Hepatocyte (in vitro differentiated cells): ENCODE measurements around the gene GALNTL6. TPM values are rescaled to one million over a fixed set of nuclear protein-coding genes. Genes with fewer than 3 reads are reported as not detected.

Experiments
- DNase-seq: peaks from one replicate; pipeline ENCODE4 v3.0.0-alpha.2; 2016; ENCODE audit warnings: low spot score
- H2AFZ ChIP-seq: fragments of 200-600 bp; sonication (generic); 2 replicates; pipeline ENCODE4 v1.6.0; 2016; ENCODE audit warnings: antibody characterized with exemption, mild to moderate bottlenecking
- H3K27ac ChIP-seq: fragments of 200-600 bp; sonication (generic); 2 replicates; pipeline ENCODE4 v1.5.1; 2016; ENCODE audit warnings: mild to moderate bottlenecking
- H3K27me3 ChIP-seq: fragments of 200-600 bp; sonication (generic); 2 replicates; pipeline ENCODE4 v1.6.1; 2016
- H3K36me3 ChIP-seq: fragments of 200-600 bp; sonication (generic); replicated peaks from 2 replicates; pipeline ENCODE4 v1.5.1; 2016; ENCODE audit warnings: low read depth; ENCODE audit not compliant: insufficient read depth
- H3K4me1 ChIP-seq: fragments of 200-600 bp; sonication (generic); 2 replicates; pipeline ENCODE4 v1.5.1; 2016; ENCODE audit warnings: mild to moderate bottlenecking, moderate library complexity; ENCODE audit not compliant: insufficient read depth
- H3K4me2 ChIP-seq: fragments of 200-600 bp; sonication (generic); 2 replicates; pipeline ENCODE4 v1.6.0; 2016
- H3K4me3 ChIP-seq: fragments of 200-600 bp; sonication (generic); 2 replicates; pipeline ENCODE4 v1.5.1; 2016; ENCODE audit warnings: mild to moderate bottlenecking
- H3K79me2 ChIP-seq: fragments of 200-600 bp; sonication (generic); 2 replicates; pipeline ENCODE4 v1.6.0; 2017; ENCODE audit warnings: mild to moderate bottlenecking
- H3K9me2 ChIP-seq: fragments of 200-600 bp; sonication (generic); replicated peaks from 2 replicates; pipeline ENCODE4 v1.6.0; 2017; ENCODE audit warnings: mild to moderate bottlenecking; ENCODE audit not compliant: insufficient read depth
- H3K9me3 ChIP-seq: fragments of 200-600 bp; sonication (generic); 2 replicates; pipeline ENCODE4 v1.5.1; 2016; ENCODE audit warnings: low read depth, mild to moderate bottlenecking
- H4K20me1 ChIP-seq: fragments of 200-600 bp; sonication (generic); 2 replicates; pipeline ENCODE4 v1.6.0; 2016; ENCODE audit warnings: mild to moderate bottlenecking; ENCODE audit not compliant: insufficient read depth, poor library complexity, severe bottlenecking
- EZH2 ChIP-seq: fragments of 200-600 bp; sonication (generic); IDR thresholded peaks from 2 replicates; pipeline ENCODE4 v1.6.1; 2016; ENCODE audit warnings: antibody characterized with exemption, mild to moderate bottlenecking, borderline replicate concordance
- EZH2phosphoT487 ChIP-seq: fragments of 200-600 bp; sonication (generic); IDR thresholded peaks from one replicate; pipeline ENCODE4 v1.6.1; 2018; ENCODE audit warnings: antibody characterized with exemption, mild to moderate bottlenecking, low read depth, moderate library complexity; ENCODE audit not compliant: unreplicated experiment, severe bottlenecking
- WGBS: methylation state at CpG from one replicate; pipeline ENCODE4 v1.1.6; 2016; ENCODE audit warnings: low lambda C conversion rate; ENCODE audit errors: missing lambda C conversion rate; 5-methylcytosine and 5-hydroxymethylcytosine counted together
- polyA plus RNA-seq: library from polyadenylated mRNA; unstranded; fragments of >200 nt; fragmentation: Nextera tagmentation; extraction: Ambion mirVana; gene quantifications from 2 replicates; pipeline ENCODE4 v1.2.1, GENCODE V29; 2016
- total RNA-seq: library from RNA; depleted of rRNA; stranded (reverse); fragments of >200 nt; gene quantifications from 2 replicates; pipeline ENCODE4 v1.2.3, GENCODE V29; 2014
- TF ChIP-seq, protein P1 (sequence below): fragments of 200-600 bp; sonication (generic); IDR thresholded peaks from 2 replicates; pipeline ENCODE4 v1.5.1; 2016; ENCODE audit warnings: antibody characterized with exemption, mild to moderate bottlenecking; ENCODE audit not compliant: poor library complexity

The GALNTL6 gene
- total and polyA plus RNA-seq, 2 experiments from 2014 or later = 0.53 to 0.74 TPM

DNA sequence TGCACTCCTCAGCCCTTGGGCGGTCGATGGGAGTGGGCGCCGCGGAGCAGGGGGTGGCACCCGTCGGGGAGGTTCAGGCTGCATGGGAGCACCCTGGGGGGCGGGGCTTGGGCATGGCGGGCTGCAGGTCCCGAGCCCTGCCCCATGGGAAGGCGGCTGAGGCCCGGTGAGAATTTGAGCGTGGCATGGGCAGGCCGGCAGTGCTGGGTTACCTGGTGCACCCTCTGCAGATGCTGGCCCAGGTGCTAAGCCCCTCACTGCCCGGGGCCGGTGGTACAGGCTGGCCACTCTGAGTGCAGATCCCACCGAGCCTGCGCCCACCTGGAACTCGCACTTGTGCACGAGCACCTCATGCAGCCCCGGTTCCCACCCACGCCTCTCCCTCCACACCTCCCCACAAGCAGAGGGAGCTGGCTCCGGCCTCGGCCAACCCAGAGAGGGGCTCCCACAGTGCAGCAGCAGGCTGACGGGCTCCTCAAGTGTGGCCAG is 556.3 kb downstream of the GALNTL6 start:
- H3K4me1 ChIP-seq = no peaks in the 10 kb centered on the region
- no peak overlapping the region for H3K4me2 ChIP-seq
- H3K27ac ChIP-seq = no peak overlapping the region
- no peaks in the 10 kb centered on the region for H4K20me1 ChIP-seq
- no peak for TF ChIP-seq EZH2
- TF ChIP-seq, protein P1, sequence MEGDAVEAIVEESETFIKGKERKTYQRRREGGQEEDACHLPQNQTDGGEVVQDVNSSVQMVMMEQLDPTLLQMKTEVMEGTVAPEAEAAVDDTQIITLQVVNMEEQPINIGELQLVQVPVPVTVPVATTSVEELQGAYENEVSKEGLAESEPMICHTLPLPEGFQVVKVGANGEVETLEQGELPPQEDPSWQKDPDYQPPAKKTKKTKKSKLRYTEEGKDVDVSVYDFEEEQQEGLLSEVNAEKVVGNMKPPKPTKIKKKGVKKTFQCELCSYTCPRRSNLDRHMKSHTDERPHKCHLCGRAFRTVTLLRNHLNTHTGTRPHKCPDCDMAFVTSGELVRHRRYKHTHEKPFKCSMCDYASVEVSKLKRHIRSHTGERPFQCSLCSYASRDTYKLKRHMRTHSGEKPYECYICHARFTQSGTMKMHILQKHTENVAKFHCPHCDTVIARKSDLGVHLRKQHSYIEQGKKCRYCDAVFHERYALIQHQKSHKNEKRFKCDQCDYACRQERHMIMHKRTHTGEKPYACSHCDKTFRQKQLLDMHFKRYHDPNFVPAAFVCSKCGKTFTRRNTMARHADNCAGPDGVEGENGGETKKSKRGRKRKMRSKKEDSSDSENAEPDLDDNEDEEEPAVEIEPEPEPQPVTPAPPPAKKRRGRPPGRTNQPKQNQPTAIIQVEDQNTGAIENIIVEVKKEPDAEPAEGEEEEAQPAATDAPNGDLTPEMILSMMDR = no peak
- no peak for TF ChIP-seq EZH2phosphoT487
- 88% methylated on average over 24 of the region's 25 CpGs for WGBS
- no peaks in the 10 kb centered on the region for H3K27me3 ChIP-seq
- H3K9me2 ChIP-seq = no peaks in the 10 kb centered on the region
- no peaks in the 10 kb centered on the region for H3K79me2 ChIP-seq
- DNase-seq = no peak
- no peak overlapping the region for H2AFZ ChIP-seq
- no peak overlapping the region for H3K4me3 ChIP-seq
- no peaks in the 10 kb centered on the region for H3K9me3 ChIP-seq
- H3K36me3 ChIP-seq = no peaks in the 10 kb centered on the region

DNA sequence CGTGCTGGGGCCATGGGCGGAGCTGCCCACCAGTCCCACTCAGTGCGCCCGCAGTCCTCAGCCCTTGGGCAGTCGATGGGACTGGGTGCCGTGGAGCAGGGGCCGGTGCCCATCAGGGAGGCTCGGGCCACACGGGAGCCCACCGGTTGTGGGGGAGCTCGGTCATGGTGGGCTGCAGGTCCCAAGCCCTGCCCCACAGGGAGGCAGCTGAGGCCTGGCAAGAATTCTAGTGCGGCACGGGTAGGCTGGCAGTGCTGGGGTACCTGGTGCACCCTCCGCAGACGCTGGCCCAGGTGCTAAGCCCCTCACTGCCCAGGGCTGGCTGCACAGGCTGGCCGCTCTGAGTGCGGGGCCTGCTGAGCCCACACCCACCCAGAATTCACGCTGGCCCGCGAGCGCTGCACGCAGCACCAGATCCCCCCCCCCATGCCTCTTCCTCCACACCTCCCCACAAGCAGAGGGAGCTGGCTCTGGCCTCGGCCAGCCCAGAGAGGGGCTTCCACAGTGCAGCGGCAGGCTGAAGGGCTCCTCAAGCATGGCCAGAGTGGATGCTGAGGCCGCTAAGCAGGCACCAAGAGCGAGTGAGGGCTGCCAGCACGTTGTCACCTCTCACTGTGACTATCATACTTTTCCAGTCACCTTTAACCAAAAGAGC is 564.4 kb downstream of the GALNTL6 start:
- H2AFZ ChIP-seq = no peak overlapping the region
- no peaks in the 10 kb centered on the region for H3K79me2 ChIP-seq
- no peak overlapping the region for H3K4me3 ChIP-seq
- no peaks in the 10 kb centered on the region for H3K9me3 ChIP-seq
- over 99% methylated on average over 27 of the region's 27 CpGs for WGBS
- H3K27me3 ChIP-seq = no peaks in the 10 kb centered on the region
- H3K36me3 ChIP-seq = no peaks in the 10 kb centered on the region
- H3K4me2 ChIP-seq = no peak overlapping the region
- no peak overlapping the region for H3K27ac ChIP-seq
- H3K4me1 ChIP-seq = no peaks in the 10 kb centered on the region
- no peaks in the 10 kb centered on the region for H4K20me1 ChIP-seq
- DNase-seq = no peak
- H3K9me2 ChIP-seq = no peaks in the 10 kb centered on the region
- TF ChIP-seq, protein P1 = no peak
- TF ChIP-seq EZH2phosphoT487 (no peak), EZH2 (no peak)

DNA sequence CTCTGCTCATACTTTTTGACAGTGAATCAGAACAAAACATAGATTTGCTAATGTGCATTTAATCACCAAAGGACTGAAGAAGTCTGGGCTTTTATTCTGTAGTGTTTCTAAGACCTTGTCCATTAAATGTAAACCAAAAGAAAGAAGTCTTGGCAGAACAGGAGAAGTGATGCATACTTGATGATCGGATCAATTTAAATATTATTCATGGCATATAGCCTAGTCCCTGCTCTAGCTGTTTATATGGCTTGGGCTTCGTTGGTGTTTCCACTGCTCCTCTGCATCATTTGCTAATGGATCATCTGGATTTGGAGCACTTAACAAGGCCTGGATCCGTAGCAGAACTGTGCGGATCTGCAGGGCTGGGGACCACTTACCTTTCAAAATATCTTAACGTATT is 566.6 kb downstream of the GALNTL6 start:
- 85% methylated on average over 5 of the region's 5 CpGs for WGBS
- DNase-seq = no peak
- Histone ChIP-seq H3K9me2 (no peaks in the 10 kb centered on the region), H3K27me3 (no peaks in the 10 kb centered on the region), H3K36me3 (no peaks in the 10 kb centered on the region), H4K20me1 (no peaks in the 10 kb centered on the region), H3K4me1 (no peaks in the 10 kb centered on the region), H3K4me2 (no peak overlapping the region), H3K79me2 (no peaks in the 10 kb centered on the region), H3K9me3 (no peaks in the 10 kb centered on the region), H3K4me3 (no peak overlapping the region), H3K27ac (no peak overlapping the region), H2AFZ (no peak overlapping the region)
- TF ChIP-seq EZH2phosphoT487 = no peak
- no peak for TF ChIP-seq EZH2
- TF ChIP-seq, protein P1 = no peak
